H1 (cell line): ENCODE measurements around the gene CUBN. TPM values are rescaled to one million over a fixed set of nuclear protein-coding genes. Genes with fewer than 3 reads are reported as not detected.
A peak's percentile ranks its signal among the peaks of the same experiment; 100 is the strongest.

Source experiments
- CTCF ChIA-PET: fragments of 300-600 bp; sonication (Branson Sonifier 250); formaldehyde crosslinking; loops from one replicate; lab custom pipeline; 2021; ENCODE audit not compliant: partially characterized antibody; lab: Charles Lee
- POLR2A ChIA-PET: fragments of 300-600 bp; sonication (Branson Sonifier 250); formaldehyde crosslinking; loops from one replicate; lab custom pipeline; 2021; ENCODE audit warnings: inconsistent platforms; ENCODE audit not compliant: partially characterized antibody; lab: Charles Lee
- DNase-seq, 2 experiments: peaks; one replicate each; pipeline versions ENCODE4 v3.0.0 to v3.0.0-alpha.2; 2010 to 2022; ENCODE audit warnings: low spot score in 2 of 2, low read depth in 1 of 2, mixed read lengths in 1 of 2
- FAIRE-seq: peaks from 2 replicates; lab custom pipeline; 2011; peaks lifted over from hg19 to GRCh38; lab: Jason Lieb, UNC
- H2AFZ ChIP-seq: 2 replicates; pipeline ENCODE4 v1.8.1; 2012; ENCODE audit warnings: low read length, inconsistent platforms
- H2AK5ac ChIP-seq: 2 replicates; pipeline ENCODE4 v1.6.1; 2013; ENCODE audit warnings: low read depth, low read length
- H2BK120ac ChIP-seq: replicated peaks from 2 replicates; pipeline ENCODE3; 2013; ENCODE audit warnings: low read depth, low read length, inconsistent platforms
- H2BK12ac ChIP-seq: 2 replicates; pipeline ENCODE4 v1.6.1; 2013; ENCODE audit warnings: low read depth, low read length
- H2BK15ac ChIP-seq: 2 replicates; pipeline ENCODE4 v1.6.1; 2013; ENCODE audit warnings: low read length
- H2BK20ac ChIP-seq: 2 replicates; pipeline ENCODE4 v1.6.1; 2013; ENCODE audit warnings: low read length
- H2BK5ac ChIP-seq: 2 replicates; pipeline ENCODE4 v1.6.1; 2013; ENCODE audit warnings: low read depth, low read length
- H3K14ac ChIP-seq: 2 replicates; pipeline ENCODE4 v1.6.1; 2013; ENCODE audit warnings: inconsistent platforms; ENCODE audit not compliant: insufficient read length
- H3K18ac ChIP-seq: 2 replicates; pipeline ENCODE4 v1.6.1; 2013; ENCODE audit warnings: low read length; ENCODE audit errors: extremely low read depth
- H3K23ac ChIP-seq: 2 replicates; pipeline ENCODE4 v1.6.1; 2013; ENCODE audit warnings: inconsistent platforms; ENCODE audit not compliant: insufficient read length
- H3K23me2 ChIP-seq: 2 replicates; pipeline ENCODE4 v1.6.1; 2013; ENCODE audit warnings: low read depth, low read length
- H3K27ac ChIP-seq: 2 replicates; pipeline ENCODE4 v1.6.1; 2011; ENCODE audit warnings: low read depth, low read length, inconsistent platforms
- H3K27me3 ChIP-seq, 4 experiments: replicated peaks in 1 of 4; 1 replicate in 1 of 4; 2 replicates in 3 of 4; pipeline versions ENCODE4 v1.6.1 to v1.8.1; 2011 to 2013; ENCODE audit warnings: low read length in 3 of 4, mild to moderate bottlenecking in 3 of 4, inconsistent platforms in 2 of 4, mixed read lengths in 2 of 4, moderate library complexity in 1 of 4; ENCODE audit not compliant: control insufficient read depth in 3 of 4, insufficient read depth in 3 of 4; ENCODE audit errors: extremely low read depth in 1 of 4
- H3K36me3 ChIP-seq, 4 experiments: 2 replicates each; pipeline versions ENCODE4 v1.6.1 to v1.8.1; 2011 to 2013; ENCODE audit warnings: mild to moderate bottlenecking in 4 of 4, low read length in 3 of 4, moderate library complexity in 2 of 4, control low read depth in 1 of 4, inconsistent platforms in 1 of 4; ENCODE audit not compliant: insufficient read depth in 4 of 4, control insufficient read depth in 2 of 4
- H3K4ac ChIP-seq: replicated peaks from 2 replicates; pipeline ENCODE3; 2013; ENCODE audit warnings: low read length, low read depth, mixed read lengths, inconsistent platforms; ENCODE audit not compliant: insufficient read length
- H3K4me1 ChIP-seq, 4 experiments: replicated peaks in 1 of 4; 1 replicate in 1 of 4; 2 replicates in 3 of 4; pipeline versions ENCODE4 v1.6.1 to v1.8.1; 2011 to 2013; ENCODE audit warnings: low read length in 3 of 4, inconsistent platforms in 2 of 4, mixed read lengths in 1 of 4; ENCODE audit not compliant: insufficient read depth in 4 of 4, control insufficient read depth in 3 of 4
- H3K4me2 ChIP-seq, 2 experiments: 2 replicates each; pipeline versions ENCODE4 v1.6.1 to v1.8.1; 2011 to 2013; ENCODE audit warnings: low read depth in 2 of 2, low read length in 2 of 2, control low read depth in 1 of 2, inconsistent platforms in 1 of 2, mild to moderate bottlenecking in 1 of 2; ENCODE audit not compliant: insufficient read depth in 1 of 2
- H3K4me3 ChIP-seq, 4 experiments: fragments of 200-600, 300-600 bp in 1 of 4; sonication (generic), shearing (Covaris generic), sonication (Bioruptor Twin) in 1 of 4; 2 replicates each; pipeline versions ENCODE4 v1.5.1 to v1.8.1; 2011 to 2016; ENCODE audit warnings: low read length in 4 of 4, low read depth in 3 of 4, control low read depth in 2 of 4, inconsistent platforms in 2 of 4, mild to moderate bottlenecking in 2 of 4, mixed read lengths in 1 of 4, moderate library complexity in 1 of 4; ENCODE audit not compliant: insufficient read depth in 2 of 4; ENCODE audit errors: extremely low read depth in 1 of 4
- H3K56ac ChIP-seq: replicated peaks from 2 replicates; pipeline ENCODE3; 2013; ENCODE audit warnings: low read depth, mild to moderate bottlenecking, mixed read lengths, low read length, inconsistent platforms; ENCODE audit not compliant: insufficient read length
- H3K79me1 ChIP-seq: 2 replicates; pipeline ENCODE4 v1.6.1; 2013; ENCODE audit warnings: low read depth, low read length, control low read depth
- H3K79me2 ChIP-seq, 2 experiments: 2 replicates each; pipeline versions ENCODE4 v1.6.1 to v1.8.1; 2012 to 2013; ENCODE audit warnings: low read length in 2 of 2, mild to moderate bottlenecking in 2 of 2, inconsistent platforms in 1 of 2; ENCODE audit not compliant: insufficient read depth in 2 of 2, control insufficient read depth in 1 of 2
- H3K9ac ChIP-seq, 4 experiments: replicated peaks in 1 of 4; 1 replicate in 1 of 4; 2 replicates in 3 of 4; pipeline versions ENCODE4 v1.6.1 to v1.8.1; 2011 to 2013; ENCODE audit warnings: low read depth in 3 of 4, low read length in 3 of 4, control low read depth in 2 of 4, mild to moderate bottlenecking in 2 of 4, moderate library complexity in 2 of 4, inconsistent platforms in 1 of 4; ENCODE audit errors: extremely low read depth in 1 of 4
- H3K9me3 ChIP-seq, 2 experiments: 2 replicates each; pipeline versions ENCODE4 v1.6.1 to v1.8.1; 2012 to 2013; ENCODE audit warnings: mild to moderate bottlenecking in 2 of 2, moderate library complexity in 2 of 2, control low read depth in 1 of 2, inconsistent platforms in 1 of 2, low read depth in 1 of 2, low read length in 1 of 2, mixed read lengths in 1 of 2; ENCODE audit not compliant: insufficient read depth in 2 of 2
- H4K20me1 ChIP-seq, 2 experiments: replicated peaks in 1 of 2; 2 replicates each; pipeline versions ENCODE3 to v1.8.1; 2011 to 2013; ENCODE audit warnings: inconsistent platforms in 2 of 2, low read length in 2 of 2, mild to moderate bottlenecking in 1 of 2; ENCODE audit not compliant: insufficient read depth in 2 of 2, control insufficient read depth in 1 of 2
- H4K5ac ChIP-seq: 2 replicates; pipeline ENCODE4 v1.6.1; 2013; ENCODE audit warnings: low read length, low read depth, mixed read lengths, inconsistent platforms; ENCODE audit not compliant: insufficient read length
- H4K8ac ChIP-seq: 2 replicates; pipeline ENCODE4 v1.8.0; 2013; ENCODE audit warnings: mild to moderate bottlenecking, moderate library complexity, low read length, inconsistent platforms; ENCODE audit not compliant: insufficient read depth; ENCODE audit errors: extremely low read depth
- H4K91ac ChIP-seq: replicated peaks from 2 replicates; pipeline ENCODE3; 2013; ENCODE audit warnings: low read length, mixed read lengths, inconsistent platforms; ENCODE audit not compliant: insufficient read length
- GTF2F1 ChIP-seq: IDR thresholded peaks from 2 replicates; pipeline ENCODE4 v1.6.1; 2012; ENCODE audit warnings: low read depth, low read length, improper control_type of control experiment, borderline replicate concordance
- HDAC2 ChIP-seq, 2 experiments: fragments of 300-600 bp in 1 of 2; sonication (generic) in 1 of 2; IDR thresholded peaks; 2 replicates each; pipeline ENCODE4 v1.6.1; 2011 to 2012; ENCODE audit warnings: low read depth in 2 of 2, low read length in 2 of 2, mild to moderate bottlenecking in 2 of 2, moderate library complexity in 2 of 2, borderline replicate concordance in 1 of 2, inconsistent platforms in 1 of 2
- KDM1A ChIP-seq: fragments of 200-600, 300-600 bp; sonication (generic); IDR thresholded peaks from 2 replicates; pipeline ENCODE4 v1.7.1; 2016; ENCODE audit warnings: mild to moderate bottlenecking, low read length, borderline replicate concordance
- WGBS, 2 experiments: shearing (Covaris generic) in 1 of 2; methylation state at CpG; one replicate each; pipeline versions ENCODE4 v1.1.6 to v1.1.7; 2013 to 2015; ENCODE audit warnings: low lambda C conversion rate in 2 of 2, mixed read lengths in 2 of 2, inconsistent platforms in 1 of 2, low coverage in 1 of 2, missing lambda C conversion rate in 1 of 2; ENCODE audit not compliant: insufficient replicate concordance in 2 of 2, insufficient coverage in 1 of 2, insufficient read length in 1 of 2; ENCODE audit errors: extremely low coverage in 1 of 2, missing lambda C conversion rate in 1 of 2; 5-methylcytosine and 5-hydroxymethylcytosine counted together
- polyA plus RNA-seq, 7 experiments: library from polyadenylated mRNA; depleted of rRNA in 3 of 7; stranded (reverse) in 5 of 7; unstranded in 2 of 7; fragments of >200 nt in 5 of 7; fragments of 200-250 nt in 2 of 7; gene quantifications; 1 replicate in 5 of 7; 2 replicates in 1 of 7; 4 replicates in 1 of 7; pipeline versions ENCODE4 v1.2.1 to v1.2.3, GENCODE V29; 2011 to 2013; ENCODE audit warnings: missing spikeins in 2 of 7, mixed read lengths in 2 of 7
- total RNA-seq: library from RNA; stranded (reverse); fragmentation: NEBNext Ultra II Directional; extraction: Animal tissue kit (Norgen Biotek cat#: 25700); gene quantifications from 2 replicates; pipeline ENCODE4 v1.2.1, GENCODE V29; 2021

Gene CUBN
- total and polyA plus RNA-seq, 2 of the 8 experiments (the other 6 are each of a cell fraction or from before 2014, with no cell fraction given): 0.04 to 0.08 TPM

GRCh38 chr10:16811292-16811691 lies 318.3 kb downstream of the CUBN start:
- WGBS, 2 experiments: 87% methylated on average over 3 of the region's 3 CpGs; no CpG with 5 or more reads in 1 of the 2 experiments

More at GRCh38 chr10:16811292-16811691, 318.3 kb downstream of the CUBN start:
- H2BK15ac ChIP-seq: no peak overlapping the region
- no peak overlapping the region for H4K8ac ChIP-seq
- no peak overlapping the region for H3K9ac ChIP-seq
- H3K27ac ChIP-seq: no peak overlapping the region
- ChIA-PET CTCF (interaction anchor here (0.8 to 2.0 kb wide), 2 partner anchors 17 to 357 kb away, joined by 3 to 5 read pairs; no protein-coding TSS in a partner anchor), POLR2A (no interaction called here)
- H3K18ac ChIP-seq: no peak overlapping the region
- peaks cover 5% of the 10 kb centered on the region; the same call in 1 of the 2 replicates for H3K79me1 ChIP-seq
- no peak overlapping the region for H3K4ac ChIP-seq
- H2BK12ac ChIP-seq: no peak overlapping the region
- no peak overlapping the region for H3K4me3 ChIP-seq
- no peak for FAIRE-seq
- H3K23ac ChIP-seq: no peak overlapping the region
- TF ChIP-seq GTF2F1: no peak
- TF ChIP-seq KDM1A: peak; percentile 55; the same call in 1 of the 2 replicates
- 0 out of 4 replicates have a peak, but pooled peaks of 1 of the 2 experiments have one; percentile 51 for TF ChIP-seq HDAC2 (IDR thresholded peaks at IDR 0.05; ENCODE audit: borderline replicate concordance in 1 of 2, low read depth in 2 of 2, low read length in 2 of 2)
- H4K20me1 ChIP-seq: peaks cover 0 to 2% of the 10 kb centered on the region in 2 experiments
- no peaks in the 10 kb centered on the region for H3K4me1 ChIP-seq
- no peaks in the 10 kb centered on the region for H3K27me3 ChIP-seq
- H2BK20ac ChIP-seq: no peak overlapping the region
- H2AK5ac ChIP-seq: no peak overlapping the region
- no peak overlapping the region for H3K4me2 ChIP-seq
- no peaks in the 10 kb centered on the region for H3K23me2 ChIP-seq
- H3K56ac ChIP-seq: no peak overlapping the region
- no peak overlapping the region for H2BK5ac ChIP-seq
- H4K91ac ChIP-seq: no peak overlapping the region
- H2AFZ ChIP-seq: no peak overlapping the region
- peaks cover 4 to 47% of the 10 kb centered on the region in 2 experiments; a peak in 2 of 4 replicates for H3K79me2 ChIP-seq
- no peak overlapping the region for H3K14ac ChIP-seq
- H2BK120ac ChIP-seq: no peak overlapping the region
- H3K36me3 ChIP-seq: no peaks in the 10 kb centered on the region
- H4K5ac ChIP-seq: no peak overlapping the region
- no peaks in the 10 kb centered on the region for H3K9me3 ChIP-seq
- DNase-seq: no peak
